IMR-90 (cell line): Measurements from ENCODE around the gene TRIP4. TPM values are rescaled to one million over a fixed set of nuclear protein-coding genes. Genes with fewer than 3 reads are reported as not detected.

Experiments used
- ATAC-seq: fragments of 200-7000 bp; cut with Tn5 transposase; 2 replicates; pipeline ENCODE4 v1.9.1; 2020; ENCODE audit warnings: low read depth, mild to moderate bottlenecking, moderate library complexity
- BruUV-seq: library from RNA; stranded (reverse); fragments of 400-500 nt; replicated peaks from 2 replicates; lab custom pipeline; 2021; lab: Mats Ljungman, UMichigan
- CTCF ChIA-PET: fragments of 300-600 bp; formaldehyde crosslinking; extraction: SDS; loops from one replicate; lab custom pipeline; 2021; ENCODE audit warnings: antibody characterized with exemption; lab: Yijun Ruan, JAX
- POLR2A ChIA-PET: fragments of 300-600 bp; sonication (Branson Sonifier 250); formaldehyde crosslinking; loops from one replicate; lab custom pipeline; 2022; ENCODE audit warnings: antibody characterized with exemption; ENCODE audit not compliant: unreplicated experiment; lab: Charles Lee
- DNase-seq: peaks from one replicate; pipeline ENCODE4 v3.0.0; 2013
- H2AFZ ChIP-seq: replicated peaks from 2 replicates; pipeline ENCODE3; 2013; ENCODE audit warnings: low read length, mild to moderate bottlenecking; ENCODE audit not compliant: poor library complexity
- H2AK5ac ChIP-seq: 2 replicates; pipeline ENCODE4 v1.6.1; 2013; ENCODE audit warnings: low read depth, low read length, inconsistent platforms
- H2AK9ac ChIP-seq: replicated peaks from 2 replicates; pipeline ENCODE3; 2013; ENCODE audit warnings: mild to moderate bottlenecking, low read depth, low read length, moderate library complexity; ENCODE audit not compliant: poor library complexity
- H2BK120ac ChIP-seq: 2 replicates; pipeline ENCODE4 v1.6.1; 2013; ENCODE audit warnings: low read depth, low read length, inconsistent platforms
- H2BK15ac ChIP-seq: 3 replicates; pipeline ENCODE4 v1.6.1; 2013; ENCODE audit warnings: low read depth, low read length, inconsistent platforms
- H2BK20ac ChIP-seq: 2 replicates; pipeline ENCODE4 v1.6.1; 2013; ENCODE audit warnings: low read depth, mild to moderate bottlenecking, inconsistent platforms, low read length, moderate library complexity
- H2BK5ac ChIP-seq: 2 replicates; pipeline ENCODE4 v1.6.1; 2013; ENCODE audit warnings: mild to moderate bottlenecking, low read depth, low read length, inconsistent platforms; ENCODE audit not compliant: poor library complexity, severe bottlenecking
- H3K14ac ChIP-seq: replicated peaks from 2 replicates; pipeline ENCODE4 v1.6.1; 2013; ENCODE audit warnings: low read depth, low read length, inconsistent platforms
- H3K18ac ChIP-seq: 2 replicates; pipeline ENCODE4 v1.6.1; 2013; ENCODE audit warnings: low read depth, low read length, control low read depth
- H3K23ac ChIP-seq: 2 replicates; pipeline ENCODE4 v1.6.1; 2013; ENCODE audit warnings: low read depth, low read length, inconsistent platforms
- H3K27ac ChIP-seq: 2 replicates; pipeline ENCODE4 v1.5.1; 2013; ENCODE audit warnings: mild to moderate bottlenecking, control low read depth, low read length; ENCODE audit not compliant: insufficient read depth
- H3K27me3 ChIP-seq: 2 replicates; pipeline ENCODE4 v1.6.1; 2013; ENCODE audit warnings: low read length; ENCODE audit not compliant: control insufficient read depth, insufficient read depth
- H3K36me3 ChIP-seq: 2 replicates; pipeline ENCODE4 v1.6.1; 2013; ENCODE audit warnings: low read length, mixed read lengths; ENCODE audit not compliant: control insufficient read depth, insufficient read depth
- H3K4ac ChIP-seq: 2 replicates; pipeline ENCODE4 v1.6.1; 2013; ENCODE audit warnings: low read depth, low read length, inconsistent platforms
- H3K4me1 ChIP-seq: 2 replicates; pipeline ENCODE4 v1.6.1; 2013; ENCODE audit warnings: low read length, mixed read lengths; ENCODE audit not compliant: control insufficient read depth, insufficient read depth
- H3K4me2 ChIP-seq: 2 replicates; pipeline ENCODE4 v1.6.1; 2013; ENCODE audit warnings: low read depth, mild to moderate bottlenecking, control low read depth, low read length, moderate library complexity
- H3K4me3 ChIP-seq: 2 replicates; pipeline ENCODE4 v1.5.1; 2013; ENCODE audit warnings: low read depth, mild to moderate bottlenecking, control low read depth, low read length, moderate library complexity; ENCODE audit not compliant: insufficient read depth
- H3K56ac ChIP-seq: 2 replicates; pipeline ENCODE4 v1.6.1; 2013; ENCODE audit warnings: low read length, inconsistent platforms; ENCODE audit not compliant: insufficient read depth; ENCODE audit errors: extremely low read depth
- H3K79me1 ChIP-seq, 2 experiments: 2 replicates each; pipeline ENCODE4 v1.6.1; 2013; ENCODE audit warnings: low read length in 2 of 2, inconsistent platforms in 1 of 2, low read depth in 1 of 2
- H3K9ac ChIP-seq: 2 replicates; pipeline ENCODE4 v1.6.1; 2013; ENCODE audit warnings: low read depth, low read length, control low read depth
- H3K9me1 ChIP-seq: 2 replicates; pipeline ENCODE4 v1.6.1; 2013; ENCODE audit warnings: low read length, inconsistent platforms; ENCODE audit not compliant: insufficient read depth
- H3K9me3 ChIP-seq: 2 replicates; pipeline ENCODE4 v1.6.1; 2013; ENCODE audit warnings: low read length; ENCODE audit not compliant: control insufficient read depth, insufficient read depth
- H4K20me1 ChIP-seq: 2 replicates; pipeline ENCODE4 v1.6.1; 2013; ENCODE audit warnings: low read length, inconsistent platforms; ENCODE audit not compliant: insufficient read depth
- H4K5ac ChIP-seq: 2 replicates; pipeline ENCODE4 v1.6.1; 2013; ENCODE audit warnings: mild to moderate bottlenecking, low read depth, low read length, control low read depth
- H4K8ac ChIP-seq, 2 experiments: 2 replicates each; pipeline ENCODE4 v1.6.1; 2013; ENCODE audit warnings: low read depth in 2 of 2, low read length in 2 of 2, control low read depth in 1 of 2, inconsistent platforms in 1 of 2
- H4K91ac ChIP-seq: 2 replicates; pipeline ENCODE4 v1.6.1; 2013; ENCODE audit warnings: low read depth, low read length, inconsistent platforms; ENCODE audit not compliant: insufficient read depth
- BHLHE40 ChIP-seq: fragments of 150-350 bp; IDR thresholded peaks from 2 replicates; pipeline ENCODE4 v1.6.1; 2016; ENCODE audit warnings: mild to moderate bottlenecking, low read depth, low read length
- CEBPB ChIP-seq: IDR thresholded peaks from 2 replicates; pipeline ENCODE4 v1.6.1; 2012; ENCODE audit warnings: low read depth, low read length, improper control_type of control experiment
- CHD1 ChIP-seq: IDR thresholded peaks from 2 replicates; pipeline ENCODE4 v1.6.1; 2012; ENCODE audit warnings: low read depth, low read length, improper control_type of control experiment
- FOS ChIP-seq: fragments of 150-350 bp; IDR thresholded peaks from 2 replicates; pipeline ENCODE4 v1.6.1; 2016; ENCODE audit warnings: low read depth, low read length
- MAFK ChIP-seq: IDR thresholded peaks from 2 replicates; pipeline ENCODE4 v1.6.1; 2012; ENCODE audit warnings: low read depth, low read length, improper control_type of control experiment
- MAZ ChIP-seq: IDR thresholded peaks from 2 replicates; pipeline ENCODE4 v1.6.1; 2012; ENCODE audit warnings: low read depth, mild to moderate bottlenecking, low read length, improper control_type of control experiment, moderate library complexity, borderline replicate concordance
- MXI1 ChIP-seq: IDR thresholded peaks from 2 replicates; pipeline ENCODE4 v1.6.1; 2012; ENCODE audit warnings: low read depth, mild to moderate bottlenecking, low read length, moderate library complexity, borderline replicate concordance
- NFE2L2 ChIP-seq: fragments of 150-350 bp; IDR thresholded peaks from 2 replicates; pipeline ENCODE4 v1.6.1; 2016; ENCODE audit warnings: low read depth, mild to moderate bottlenecking, low read length
- POLR2A ChIP-seq: IDR thresholded peaks from 2 replicates; pipeline ENCODE4 v1.6.1; 2012; ENCODE audit warnings: mild to moderate bottlenecking, low read depth, low read length
- RAD21 ChIP-seq: IDR thresholded peaks from 2 replicates; pipeline ENCODE4 v1.6.1; 2012; ENCODE audit warnings: low read length, improper control_type of control experiment
- RCOR1 ChIP-seq: IDR thresholded peaks from 2 replicates; pipeline ENCODE4 v1.6.1; 2012; ENCODE audit warnings: mild to moderate bottlenecking, low read length, improper control_type of control experiment; ENCODE audit not compliant: insufficient replicate concordance
- RFX5 ChIP-seq: IDR thresholded peaks from 2 replicates; pipeline ENCODE4 v1.8.0; 2012; ENCODE audit warnings: low read depth, mild to moderate bottlenecking, low read length, moderate library complexity
- SMC3 ChIP-seq: fragments of 150-350 bp; IDR thresholded peaks from 2 replicates; pipeline ENCODE4 v1.6.1; 2016; ENCODE audit warnings: low read depth, mild to moderate bottlenecking, antibody characterized with exemption, low read length, moderate library complexity
- WGBS, 2 experiments: methylation state at CpG; one replicate each; pipeline versions ENCODE4 v1.1.5 to v1.1.7; 2013; ENCODE audit warnings: missing lambda C conversion rate in 2 of 2; ENCODE audit not compliant: insufficient read length in 1 of 2; ENCODE audit errors: extremely low coverage in 2 of 2; 5-methylcytosine and 5-hydroxymethylcytosine counted together
- dilution Hi-C: fragments of 300-500 bp; cut with HindIII; formaldehyde crosslinking; loops from one replicate; pipeline ENCODE4 v1.14.3; 2018; ENCODE audit warnings: low sequenced_read_pairs; ENCODE audit not compliant: unreplicated experiment
- in situ Hi-C: fragments of 300-500 bp; cut with MboI; formaldehyde crosslinking; loops from 3 replicates; pipeline ENCODE4 v1.14.3; 2019; ENCODE audit warnings: low sequenced_read_pairs, inconsistent platforms, mixed read lengths
- intact Hi-C: fragments of 100-400 bp; cut with micrococcal nuclease; formaldehyde crosslinking; loops from 2 replicates; pipeline ENCODE4 v1.10.0; 2022
- polyA plus RNA-seq, 3 experiments: library from polyadenylated mRNA; depleted of rRNA; stranded (reverse); fragments of >200 nt; gene quantifications; 2 replicates each; pipeline ENCODE4 v1.2.3, GENCODE V29; 2012; ENCODE audit warnings: low replicate concordance in 1 of 3
- total RNA-seq: library from RNA; depleted of rRNA; stranded (reverse); fragments of >200 nt; gene quantifications from 2 replicates; pipeline ENCODE4 v1.2.3, GENCODE V29; 2012
- TF ChIP-seq, protein P1 (sequence below): fragments of 150-350 bp; IDR thresholded peaks from 2 replicates; pipeline ENCODE4 v1.6.1; 2017; ENCODE audit warnings: mild to moderate bottlenecking, antibody characterized with exemption, low read length, low read depth
- TF ChIP-seq, protein P2 (sequence below): fragments of 150-350 bp; IDR thresholded peaks from 2 replicates; pipeline ENCODE4 v1.6.1; 2016; ENCODE audit warnings: low read depth, mild to moderate bottlenecking, low read length, moderate library complexity, borderline replicate concordance
- TF ChIP-seq, protein P3 (sequence below): conservative IDR thresholded peaks from 2 replicates; pipeline ENCODE4 v1.5.1; 2012; ENCODE audit warnings: mild to moderate bottlenecking, low read depth, low read length, improper control_type of control experiment

TRIP4 gene
- total and polyA plus RNA-seq, 2 of the 4 experiments (the other 2 are of a cell fraction): 13.1 to 19.4 TPM

DNA sequence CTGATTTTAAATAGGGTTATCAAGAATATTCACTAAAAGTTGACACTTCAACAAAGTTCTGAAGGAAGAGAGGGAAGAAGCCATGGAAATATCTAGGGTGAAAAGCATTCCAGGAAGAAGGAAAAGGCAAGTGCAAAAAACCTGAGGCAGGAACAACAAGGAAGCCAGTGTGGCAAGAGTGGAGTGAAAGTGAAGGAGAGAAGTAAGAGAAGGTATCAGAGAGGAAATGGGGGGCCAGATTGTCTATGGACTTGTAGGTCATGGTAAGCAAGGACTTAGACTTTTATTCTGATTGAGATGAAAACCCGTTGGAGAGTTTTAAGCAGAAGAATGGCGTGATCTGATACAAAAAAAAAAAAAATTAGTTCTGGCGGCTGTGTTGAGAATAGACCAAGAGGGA, 54.2 kb downstream of the TRIP4 start:
- CTCF ChIA-PET: no interaction called here
- dilution Hi-C loops: no loop called here
- Histone ChIP-seq H2BK20ac (no peak overlapping the region), H4K5ac (no peak overlapping the region), H2BK15ac (no peak overlapping the region), H3K9me3 (no peaks in the 10 kb centered on the region), H2BK120ac (no peak overlapping the region), H3K14ac (no peak overlapping the region), H2BK5ac (no peak overlapping the region), H3K27ac (no peak overlapping the region), H2AFZ (no peak overlapping the region), H3K56ac (no peak overlapping the region), H4K91ac (no peak overlapping the region), H3K9me1 (peaks cover 6% of the 10 kb centered on the region; the same call in 1 of the 2 replicates), H2AK9ac (no peak overlapping the region), H3K23ac (no peak overlapping the region), H3K9ac (no peak overlapping the region), H3K79me1 (peaks cover 5 to 28% of the 10 kb centered on the region in 2 experiments; a peak in 3 of 4 replicates), H3K4ac (no peak overlapping the region), H3K36me3 (peaks cover 2% of the 10 kb centered on the region; the same call in 1 of the 2 replicates), H2AK5ac (no peak overlapping the region), H3K18ac (no peak overlapping the region), H3K4me1 (peaks cover 8% of the 10 kb centered on the region), H3K4me2 (no peak overlapping the region), H4K20me1 (no peaks in the 10 kb centered on the region), H3K27me3 (no peaks in the 10 kb centered on the region), H4K8ac (no peak overlapping the region), H3K4me3 (no peak overlapping the region)
- BruUV-seq: no TSS peak
- 100% methylated on average over 2 of the region's 3 CpGs; no CpG with 5 or more reads in 1 of the 2 experiments for WGBS, 2 experiments
- no peak for TF ChIP-seq NFE2L2
- no peak for TF ChIP-seq CEBPB
- TF ChIP-seq, protein P1, sequence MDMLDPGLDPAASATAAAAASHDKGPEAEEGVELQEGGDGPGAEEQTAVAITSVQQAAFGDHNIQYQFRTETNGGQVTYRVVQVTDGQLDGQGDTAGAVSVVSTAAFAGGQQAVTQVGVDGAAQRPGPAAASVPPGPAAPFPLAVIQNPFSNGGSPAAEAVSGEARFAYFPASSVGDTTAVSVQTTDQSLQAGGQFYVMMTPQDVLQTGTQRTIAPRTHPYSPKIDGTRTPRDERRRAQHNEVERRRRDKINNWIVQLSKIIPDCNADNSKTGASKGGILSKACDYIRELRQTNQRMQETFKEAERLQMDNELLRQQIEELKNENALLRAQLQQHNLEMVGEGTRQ: no peak
- TF ChIP-seq BHLHE40: no peak
- TF ChIP-seq POLR2A: no peak
- no peak for TF ChIP-seq CHD1
- TF ChIP-seq FOS: no peak
- TF ChIP-seq MAFK: no peak
- TF ChIP-seq MAZ: no peak
- TF ChIP-seq RAD21: no peak
- TF ChIP-seq, protein P2, sequence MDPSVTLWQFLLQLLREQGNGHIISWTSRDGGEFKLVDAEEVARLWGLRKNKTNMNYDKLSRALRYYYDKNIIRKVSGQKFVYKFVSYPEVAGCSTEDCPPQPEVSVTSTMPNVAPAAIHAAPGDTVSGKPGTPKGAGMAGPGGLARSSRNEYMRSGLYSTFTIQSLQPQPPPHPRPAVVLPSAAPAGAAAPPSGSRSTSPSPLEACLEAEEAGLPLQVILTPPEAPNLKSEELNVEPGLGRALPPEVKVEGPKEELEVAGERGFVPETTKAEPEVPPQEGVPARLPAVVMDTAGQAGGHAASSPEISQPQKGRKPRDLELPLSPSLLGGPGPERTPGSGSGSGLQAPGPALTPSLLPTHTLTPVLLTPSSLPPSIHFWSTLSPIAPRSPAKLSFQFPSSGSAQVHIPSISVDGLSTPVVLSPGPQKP: no peak
- no peak for TF ChIP-seq RFX5
- no peak for TF ChIP-seq SMC3
- TF ChIP-seq MXI1: no peak
- TF ChIP-seq, protein P3, sequence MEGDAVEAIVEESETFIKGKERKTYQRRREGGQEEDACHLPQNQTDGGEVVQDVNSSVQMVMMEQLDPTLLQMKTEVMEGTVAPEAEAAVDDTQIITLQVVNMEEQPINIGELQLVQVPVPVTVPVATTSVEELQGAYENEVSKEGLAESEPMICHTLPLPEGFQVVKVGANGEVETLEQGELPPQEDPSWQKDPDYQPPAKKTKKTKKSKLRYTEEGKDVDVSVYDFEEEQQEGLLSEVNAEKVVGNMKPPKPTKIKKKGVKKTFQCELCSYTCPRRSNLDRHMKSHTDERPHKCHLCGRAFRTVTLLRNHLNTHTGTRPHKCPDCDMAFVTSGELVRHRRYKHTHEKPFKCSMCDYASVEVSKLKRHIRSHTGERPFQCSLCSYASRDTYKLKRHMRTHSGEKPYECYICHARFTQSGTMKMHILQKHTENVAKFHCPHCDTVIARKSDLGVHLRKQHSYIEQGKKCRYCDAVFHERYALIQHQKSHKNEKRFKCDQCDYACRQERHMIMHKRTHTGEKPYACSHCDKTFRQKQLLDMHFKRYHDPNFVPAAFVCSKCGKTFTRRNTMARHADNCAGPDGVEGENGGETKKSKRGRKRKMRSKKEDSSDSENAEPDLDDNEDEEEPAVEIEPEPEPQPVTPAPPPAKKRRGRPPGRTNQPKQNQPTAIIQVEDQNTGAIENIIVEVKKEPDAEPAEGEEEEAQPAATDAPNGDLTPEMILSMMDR: no peak
- TF ChIP-seq RCOR1: no peak
- ATAC-seq: no peak
- POLR2A ChIA-PET: no interaction called here
- DNase-seq: no peak
- intact Hi-C loops: no loop called here
- in situ Hi-C loops: no loop called here
